ENCODE results near the gene OTX2. TPM values are rescaled to one million over a fixed set of nuclear protein-coding genes. Genes with fewer than 3 reads are reported as not detected.

Gene OTX2
- total and polyA plus RNA-seq, 2 of the 13 experiments (the other 11 are each of a cell fraction or from before 2014, with no cell fraction given), result not detected

- ATAC-seq, result no peak
- no peak for FAIRE-seq
- H3K4me1 ChIP-seq (ENCODE audit: insufficient read depth, low read length), result no peaks in the 10 kb centered on the region; the same call in 1 of the 2 replicates
- H3K4me2 ChIP-seq (ENCODE audit: low read depth, low read length), result no peak overlapping the region
- H4K20me1 ChIP-seq (ENCODE audit: insufficient read depth, low read length), result no peaks in the 10 kb centered on the region; the same call in 1 of the 2 replicates
- 3% methylated on average over 8 of the region's 8 CpGs for WGBS (ENCODE audit: low lambda C conversion rate)
- no peak overlapping the region for H3K4me3 ChIP-seq (replicated peaks in 1 of 3; ENCODE audit: insufficient read depth in 1 of 3, low read depth in 2 of 3, low read length in 3 of 3)
- ChIA-PET POLR2A (no interaction called here), CTCF (ENCODE audit: low intra/inter-chr PET ratio, low total read pairs) (no interaction called here)
- peaks cover 0 to 5% of the 10 kb centered on the region in 2 experiments; a peak in 2 of 5 replicates for H3K27me3 ChIP-seq (ENCODE audit: control insufficient read depth in 1 of 2, insufficient read depth in 2 of 2, low read length in 2 of 2)
- BruUV-seq (replicated peaks), result no TSS peak
- no peaks in the 10 kb centered on the region for H3K36me3 ChIP-seq (replicated peaks in 1 of 2; ENCODE audit: control insufficient read depth in 1 of 2, insufficient read depth in 2 of 2, low read length in 2 of 2)
- H3K9me3 ChIP-seq (ENCODE audit: low read length), result no peaks in the 10 kb centered on the region
- no peak overlapping the region for H2AFZ ChIP-seq (ENCODE audit: low read length)
- H3K9ac ChIP-seq (ENCODE audit: insufficient read depth, low read depth, low read length), result no peak overlapping the region
- in situ Hi-C loops (cut with HindIII; ENCODE audit: extremely low pct_ligation_motif_present, low pct_unique_long_range_greater_than_20kb), result no loop called here
- no peak for DNase-seq (ENCODE audit: low spot score)
- H3K27ac ChIP-seq (ENCODE audit: extremely low read length, insufficient read depth, low read length), result no peak overlapping the region
- intact Hi-C loops (cut with micrococcal nuclease; ENCODE audit: unreplicated experiment), result no loop called here
- no peaks in the 10 kb centered on the region for H3K79me2 ChIP-seq (ENCODE audit: insufficient read depth, low read length)
- TF ChIP-seq TBP (CRISPR knock-in tag; IDR thresholded peaks at IDR 0.05), result no peak
- no peak for TF ChIP-seq ZNF557 (CRISPR knock-in tag; IDR thresholded peaks at IDR 0.05)
- TF ChIP-seq MYC (CRISPR knock-in tag; IDR thresholded peaks at IDR 0.05; ENCODE audit: borderline replicate concordance), result no peak
- no peak for TF ChIP-seq TFDP2 (CRISPR knock-in tag; IDR thresholded peaks at IDR 0.05)
- no peak for TF ChIP-seq LRRFIP1 (CRISPR knock-in tag; conservative IDR thresholded peaks at IDR 0.05)
- no peak for TF ChIP-seq HOXD1 (CRISPR knock-in tag; IDR thresholded peaks at IDR 0.05)
- TF ChIP-seq ZNF574 (CRISPR knock-in tag; IDR thresholded peaks at IDR 0.05), result no peak
- TF ChIP-seq ZNF24 (IDR thresholded peaks at IDR 0.05), result no peak
- TF ChIP-seq HNRNPUL1 (IDR thresholded peaks at IDR 0.05; ENCODE audit: low read depth, low read length), result no peak
- TF ChIP-seq DBP (CRISPR knock-in tag; IDR thresholded peaks at IDR 0.05; ENCODE audit: not compliant biosample characterization), result no peak
- TF ChIP-seq HIC2 (CRISPR knock-in tag; IDR thresholded peaks at IDR 0.05; ENCODE audit: low read depth), result no peak
- TF ChIP-seq MLXIP (CRISPR knock-in tag; IDR thresholded peaks at IDR 0.05; ENCODE audit: borderline replicate concordance), result no peak
Measured at GRCh38 chr14:56858422-56858821, 48.1 kb upstream of the OTX2 start.

Data from HepG2 (cell line).